ENCODE measurements around the gene NDUFA3.
"Not testable (repeated sequence)": the region's sequence is repeated elsewhere in the genome, so short reads cannot be mapped to it uniquely, and the experiment has no call there.

NDUFA3 gene

DNA sequence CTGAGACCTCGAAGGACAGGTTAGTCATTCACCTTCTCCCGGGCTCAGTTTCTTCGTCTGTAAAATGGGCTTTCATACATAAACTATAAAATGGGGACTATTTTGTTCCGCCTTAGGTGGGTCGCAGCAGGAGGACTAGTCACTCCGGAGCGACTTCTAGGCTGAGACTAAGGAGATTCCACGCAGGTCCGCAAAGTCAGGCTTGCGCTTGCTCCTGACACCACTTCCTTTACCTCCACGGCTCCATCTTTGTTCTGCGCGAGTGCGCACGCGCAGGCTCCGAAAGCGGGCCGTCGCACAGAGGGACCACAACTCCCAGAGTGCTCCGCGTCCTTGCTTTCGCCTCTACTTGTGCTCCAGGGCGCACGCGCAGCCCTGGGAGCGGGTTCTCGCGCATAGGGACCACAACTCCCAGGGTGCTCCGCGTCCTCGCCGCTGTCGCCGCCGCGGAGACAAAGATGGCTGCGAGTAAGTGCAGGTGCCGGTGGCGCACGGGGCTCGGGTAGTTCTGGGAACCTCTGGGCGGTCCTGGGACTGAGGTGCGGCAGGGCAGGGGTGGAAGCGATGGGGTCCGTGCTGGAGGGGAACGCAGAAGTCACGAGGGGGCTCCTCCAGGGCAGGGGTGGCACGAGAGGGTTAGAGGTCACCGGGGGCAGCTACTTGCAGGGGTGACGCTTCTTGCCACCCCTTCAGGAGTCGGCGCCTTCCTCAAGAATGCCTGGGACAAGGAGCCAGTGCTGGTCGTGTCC, at the start of gene NDUFA3:
Gene NDUFA3 (plus strand): TSS at position 435 of the 749 bp plus-strand sequence. CDS start 24 bp downstream, at position 459.
- peak; percentile 98 for DNase-seq (ENCODE audit: low spot score)

- DNase-seq (ENCODE audit: low spot score): no peak
Measured at GRCh38 chr19:54062643-54063042, 40.0 kb upstream of the NDUFA3 start.

DNA sequence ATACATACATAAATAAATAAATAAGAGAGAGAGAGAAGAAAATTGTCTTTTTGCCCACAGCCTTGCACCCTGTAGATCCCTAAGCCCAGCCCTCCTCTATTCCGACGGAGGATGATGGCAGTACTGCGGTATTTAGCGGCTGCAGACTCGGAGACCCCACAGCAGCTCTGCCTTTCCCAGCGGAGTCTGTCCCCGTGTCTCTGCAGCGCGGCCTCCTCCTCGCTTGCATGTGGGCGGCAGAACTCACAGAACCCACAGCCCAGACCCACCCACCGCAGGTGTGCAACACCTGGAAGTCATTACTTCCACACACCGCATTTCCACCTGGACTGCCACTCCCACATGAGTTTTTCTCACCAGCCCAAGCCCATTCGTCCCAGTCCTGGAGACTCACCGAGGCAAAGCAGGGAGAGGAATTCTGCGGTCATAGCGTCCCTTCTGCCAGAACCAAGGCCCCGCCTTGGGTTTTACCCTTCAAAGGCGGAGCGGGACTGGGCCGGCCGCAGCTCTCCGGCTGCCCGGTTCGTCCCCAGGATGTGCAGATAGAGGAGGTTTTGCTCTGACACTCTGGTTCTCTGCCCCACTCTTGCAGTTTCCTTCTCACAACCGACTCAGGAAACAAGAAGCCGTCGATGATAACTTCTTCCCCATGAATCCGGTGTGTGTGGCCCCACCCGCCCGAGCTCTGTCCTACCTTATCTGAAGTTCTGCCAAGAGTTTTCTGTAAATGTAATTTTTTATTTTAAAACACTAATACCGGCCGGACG, 39.1 kb upstream of the NDUFA3 start, which contains the start of gene VSTM1:
Gene VSTM1 (minus strand): TSS at position 548 of the 767 bp plus-strand sequence. CDS start 120 bp downstream, at position 428.
- no peak for DNase-seq (ENCODE audit: low spot score)

DNA sequence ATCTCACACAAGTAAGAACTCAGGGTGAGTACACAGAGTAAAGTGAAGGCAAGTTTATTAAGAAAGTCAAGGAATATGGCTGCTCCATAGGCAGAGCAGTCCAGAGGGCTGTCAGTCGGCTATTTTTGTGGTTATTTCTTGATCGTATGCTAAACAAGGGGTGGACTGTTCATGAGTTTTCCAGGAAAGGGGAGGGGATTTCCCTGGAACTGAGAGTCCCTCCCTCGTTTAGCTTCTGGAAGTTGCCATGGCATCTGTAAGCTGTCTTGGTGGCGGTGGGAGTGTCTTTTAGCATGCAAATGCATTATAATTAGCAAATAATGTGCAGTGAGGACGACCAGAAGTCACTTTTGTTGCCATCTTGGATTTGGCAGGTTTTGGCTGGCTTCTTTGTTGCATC, 33.2 kb upstream of the NDUFA3 start:
- no peak for DNase-seq (ENCODE audit: low spot score)

DNA sequence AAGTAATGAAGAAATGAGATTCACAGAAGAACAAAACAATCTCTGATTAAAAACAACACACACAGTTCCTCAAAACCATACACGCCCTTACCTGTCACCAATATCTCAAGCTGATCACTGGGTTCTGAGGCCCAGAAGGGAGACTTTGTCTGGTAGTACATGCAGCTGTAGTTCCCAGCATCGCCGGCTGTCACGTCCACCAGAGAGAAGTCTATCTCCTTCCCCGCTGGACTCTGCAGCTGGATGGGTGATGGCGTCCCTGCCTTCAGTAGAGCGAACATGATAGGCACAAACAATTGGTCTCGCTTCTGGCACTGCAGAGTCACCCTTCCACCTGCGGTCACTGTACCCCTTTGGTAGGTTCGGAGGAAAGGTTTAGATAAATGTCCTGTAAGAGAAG, 28.8 kb upstream of the NDUFA3 start:
- DNase-seq (ENCODE audit: low spot score): no peak

DNA sequence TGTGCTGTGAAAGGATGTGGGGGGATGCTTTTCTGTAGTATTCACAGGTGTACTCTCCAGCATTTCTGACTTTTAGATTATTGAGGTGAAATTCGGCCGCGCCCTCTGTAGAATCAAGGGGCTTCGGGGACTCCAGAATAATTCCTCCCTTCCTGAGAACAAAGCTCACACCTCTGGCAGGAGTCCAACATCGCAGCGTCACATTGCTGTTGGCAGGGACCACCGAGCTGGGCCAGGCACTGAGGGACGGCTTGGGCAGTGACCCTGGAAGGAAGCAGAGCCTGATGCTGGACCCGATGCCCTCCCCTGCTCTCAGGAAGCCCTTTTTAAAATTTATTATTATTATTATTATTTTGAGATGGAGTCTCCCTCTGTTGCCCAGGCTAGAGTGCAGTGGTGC, 27.8 kb upstream of the NDUFA3 start:
- no peak for DNase-seq (ENCODE audit: low spot score)

DNA sequence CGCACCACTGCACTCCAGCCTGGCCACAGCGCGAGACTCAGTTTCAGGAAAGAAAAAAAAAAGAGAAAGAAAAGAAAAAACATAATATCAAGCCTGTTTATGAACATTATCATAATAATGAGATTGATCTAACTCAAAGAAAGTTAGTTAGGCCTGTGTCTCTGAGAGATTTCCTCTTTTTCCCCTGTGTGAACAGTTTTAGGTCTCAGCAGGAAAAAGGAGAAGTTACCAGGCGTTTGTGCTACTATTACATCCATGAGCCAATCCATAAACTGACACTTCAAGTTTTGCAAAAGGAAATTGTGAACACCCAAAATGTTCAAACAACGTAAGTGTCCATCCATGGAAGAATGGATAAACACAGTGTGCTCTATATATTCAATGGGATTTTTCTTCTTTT, 25.3 kb upstream of the NDUFA3 start:
- DNase-seq (ENCODE audit: low spot score): no peak

DNA sequence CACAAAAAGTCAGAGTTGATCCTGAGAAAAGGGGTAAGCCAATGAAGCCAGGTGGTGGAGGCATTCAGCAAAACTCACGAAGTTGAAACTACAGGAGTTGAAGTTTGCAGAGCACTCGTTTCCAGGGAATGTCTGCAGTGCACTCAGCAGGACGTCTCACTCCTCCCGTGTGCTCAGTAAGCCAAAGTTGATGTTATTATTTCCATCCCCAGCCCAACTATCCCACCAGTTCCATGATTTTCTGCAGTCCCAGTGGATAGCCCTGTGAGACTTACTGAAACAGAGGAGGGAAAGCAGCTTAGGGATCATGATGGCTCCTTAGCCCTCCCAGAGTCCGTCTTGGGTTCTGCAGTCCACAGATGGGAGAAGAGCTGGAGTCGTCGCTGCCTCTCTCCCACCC, 21.6 kb upstream of the NDUFA3 start, which contains the start of gene TARM1:
Gene TARM1 (minus strand): TSS at position 334 of the 400 bp plus-strand sequence. CDS start 25 bp downstream, at position 309.
- DNase-seq (ENCODE audit: low spot score): no peak

- no peak for DNase-seq (ENCODE audit: low spot score)
Measured at GRCh38 chr19:54084410-54084809, 18.2 kb upstream of the NDUFA3 start.

DNA sequence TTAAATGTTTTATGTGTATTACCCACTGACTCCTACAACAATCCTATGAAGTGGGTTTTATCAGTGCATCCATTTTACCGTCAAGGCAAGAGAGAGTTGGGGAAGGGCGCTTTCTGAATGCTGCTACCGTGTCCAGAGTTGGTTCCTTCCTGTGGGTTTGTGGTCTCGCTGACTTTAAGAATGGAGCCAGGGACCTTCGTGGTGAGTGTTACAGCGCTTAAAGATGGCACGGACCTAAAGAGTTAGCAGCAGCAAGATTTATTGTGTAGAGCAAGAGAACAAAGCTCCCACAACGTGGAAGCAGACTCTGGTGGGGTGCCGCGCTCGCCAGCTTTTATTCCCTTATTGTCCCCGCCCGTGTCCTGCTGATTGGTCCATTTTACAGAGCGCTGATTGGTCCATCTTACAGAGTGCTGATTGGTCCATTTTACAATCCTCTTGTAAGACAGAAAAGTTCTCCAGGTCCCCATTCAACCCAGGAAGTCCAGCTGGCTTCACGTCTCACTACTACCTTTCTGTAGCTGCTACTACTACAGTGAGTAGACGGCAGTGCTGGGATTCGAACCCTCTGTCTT, 8.1 kb upstream of the NDUFA3 start:
- no peak for DNase-seq (ENCODE audit: low spot score)

GRCh38 chr19:54095136-54095858, 7.4 kb upstream of the NDUFA3 start:
- DNase-seq (ENCODE audit: low spot score): no peak

DNA sequence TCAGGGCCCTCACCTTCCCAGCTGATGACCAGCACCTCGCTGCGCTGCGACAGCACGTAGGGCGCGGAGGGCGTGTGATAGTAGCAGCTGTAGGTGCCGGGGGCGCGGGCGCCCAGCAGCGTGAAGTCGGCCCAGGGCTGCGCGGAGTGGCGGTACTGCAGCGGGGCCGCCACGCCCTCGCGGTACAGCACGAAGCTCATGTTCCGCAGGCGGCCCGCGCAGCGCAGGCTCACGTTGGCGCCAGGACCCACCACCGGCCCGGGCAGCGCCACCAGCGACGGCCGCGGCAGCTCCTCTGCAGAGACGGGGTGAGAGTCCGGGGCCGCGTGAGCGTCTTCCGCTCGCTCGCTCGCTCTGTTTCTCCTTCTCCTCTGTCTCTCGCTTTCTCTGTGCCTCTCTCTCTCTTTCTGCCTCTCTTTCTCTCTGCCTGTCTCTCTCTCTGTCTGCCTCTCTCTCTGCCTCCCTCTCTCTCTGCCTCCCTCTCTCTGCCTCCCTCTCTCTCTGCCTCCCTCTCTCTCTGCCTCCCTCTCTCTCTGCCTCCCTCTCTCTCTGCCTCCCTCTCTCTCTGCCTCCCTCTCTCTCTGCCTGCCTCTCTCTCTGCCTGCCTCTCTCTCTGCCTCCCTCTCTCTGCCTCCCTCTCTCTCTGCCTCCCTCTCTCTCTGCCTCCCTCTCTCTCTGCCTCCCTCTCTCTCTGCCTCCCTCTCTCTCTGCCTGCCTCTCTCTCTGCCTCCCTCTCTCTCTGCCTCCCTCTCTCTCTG, 6.6 kb upstream of the NDUFA3 start:
- not testable (repeated sequence) for DNase-seq (ENCODE audit: low spot score)

DNA sequence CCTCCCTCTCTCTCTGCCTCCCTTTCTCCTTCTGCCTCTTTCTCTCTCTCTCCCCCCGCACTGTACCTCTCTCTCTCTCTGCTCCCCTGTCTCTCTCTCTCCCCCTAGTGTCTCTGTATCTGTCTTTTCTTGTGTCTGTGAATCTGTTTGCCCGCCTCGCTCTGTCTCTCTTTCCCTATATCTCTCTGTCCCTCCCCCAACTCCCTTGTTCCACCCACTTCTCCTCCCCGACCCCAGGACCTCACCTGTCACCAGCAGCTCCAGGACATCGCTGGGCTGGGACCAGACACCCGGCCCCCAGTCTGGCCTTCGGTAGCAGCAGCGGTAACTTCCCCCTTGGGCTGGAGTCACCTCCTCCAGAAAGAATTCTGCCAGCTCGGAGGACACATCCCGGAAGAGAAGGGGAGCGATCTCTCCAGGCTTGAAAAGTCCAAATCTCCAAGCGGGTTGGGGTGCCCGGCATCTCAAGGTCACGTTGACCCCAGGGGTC, 6.0 kb upstream of the NDUFA3 start:
- DNase-seq (ENCODE audit: low spot score): no peak

- no peak for DNase-seq (ENCODE audit: low spot score)
Measured at GRCh38 chr19:54099190-54099902, 3.3 kb upstream of the NDUFA3 start.

GRCh38 chr19:54099903-54100255, 2.8 kb upstream of the NDUFA3 start:
- DNase-seq (ENCODE audit: low spot score): not testable (repeated sequence)

- DNase-seq (ENCODE audit: low spot score): no peak
Measured at GRCh38 chr19:54100561-54100960, 2.1 kb upstream of the NDUFA3 start, which contains the start of gene OSCAR. Gene OSCAR (minus strand): TSS chr19:54100803. CDS start chr19:54100792, 11 bp downstream.

GRCh38 chr19:54104998-54105715, 2.5 kb downstream of the NDUFA3 start:
- DNase-seq (ENCODE audit: low spot score): no peak

DNA sequence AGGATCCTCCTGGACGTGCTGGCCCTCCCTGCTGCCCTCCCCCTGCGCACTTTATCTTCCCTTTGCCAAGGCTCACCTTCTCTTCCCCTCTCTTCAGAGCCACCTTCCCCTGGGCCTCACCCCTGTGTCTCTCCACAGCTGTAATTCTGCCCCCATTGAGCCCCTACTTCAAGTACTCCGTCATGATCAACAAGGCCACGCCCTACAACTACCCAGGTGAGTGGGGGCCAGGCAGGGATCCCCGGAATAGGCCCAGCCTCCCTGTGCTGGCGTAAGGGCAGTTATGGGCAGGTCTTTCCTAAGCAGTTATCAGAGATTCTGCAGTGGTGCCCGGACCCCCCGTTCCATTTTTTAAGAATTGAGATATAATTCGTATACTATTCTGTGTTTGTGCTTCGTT, 3.1 kb downstream of the NDUFA3 start:
- DNase-seq (ENCODE audit: low spot score): no peak

DNA sequence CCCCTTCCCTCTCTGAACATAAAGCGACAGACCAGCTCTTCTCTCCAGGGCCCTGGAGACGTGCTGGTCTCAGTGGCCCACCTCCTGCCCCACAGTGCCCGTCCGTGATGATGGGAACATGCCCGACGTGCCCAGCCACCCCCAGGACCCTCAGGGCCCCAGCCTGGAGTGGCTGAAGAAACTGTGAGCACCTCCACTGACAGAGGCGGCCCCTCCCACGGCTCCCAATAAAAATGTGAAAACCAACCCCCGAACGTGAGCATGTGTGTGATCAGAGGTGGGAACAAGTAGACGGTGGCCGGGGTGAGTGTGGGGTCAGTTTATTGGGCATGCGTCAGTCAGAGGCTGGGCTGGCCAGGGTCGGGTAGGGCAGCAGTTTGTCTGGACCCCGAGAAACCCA, 4.1 kb downstream of the NDUFA3 start:
- DNase-seq (ENCODE audit: low spot score): no peak
